Activated naive CD4-positive, alpha-beta T cell treated with anti-CD3 and anti-CD28 coated beads for 36 hours (primary cell): ENCODE results near the gene DIP2C. TPM values are rescaled to one million over a fixed set of nuclear protein-coding genes. Genes with fewer than 3 reads are reported as not detected.

Experiments used
- CTCF ChIA-PET: fragments of 350-600 bp; sonication (Branson Sonifier 250); formaldehyde crosslinking; loops from one replicate; lab custom pipeline; 2021; ENCODE audit warnings: antibody characterized with exemption; lab: Charles Lee
- DNase-seq: peaks from one replicate; pipeline ENCODE4 v3.0.0-alpha.2; 2020
- H3K27ac Mint-ChIP-seq: one replicate; pipeline ENCODE4 v1.8.0; 2021; ENCODE audit warnings: mild to moderate bottlenecking, mixed read lengths
- H3K27me3 Mint-ChIP-seq: one replicate; pipeline ENCODE4 v1.8.0; 2021; ENCODE audit warnings: low read depth, mixed read lengths
- H3K36me3 Mint-ChIP-seq: one replicate; pipeline ENCODE4 v1.8.0; 2021; ENCODE audit warnings: low read depth, mixed read lengths
- H3K4me1 Mint-ChIP-seq: one replicate; pipeline ENCODE4 v1.8.0; 2021; ENCODE audit warnings: low read depth, mixed read lengths
- H3K4me3 Mint-ChIP-seq: one replicate; pipeline ENCODE4 v1.8.0; 2021; ENCODE audit warnings: mild to moderate bottlenecking, moderate library complexity, mixed read lengths
- H3K9me3 Mint-ChIP-seq: one replicate; pipeline ENCODE4 v1.8.0; 2021; ENCODE audit warnings: mixed read lengths
- intact Hi-C: fragments of 100-400 bp; cut with micrococcal nuclease; formaldehyde crosslinking; loops from one replicate; pipeline ENCODE4 v1.15.1; 2023
- total RNA-seq, 2 experiments: library from RNA; stranded (reverse); gene quantifications; one replicate each; pipeline ENCODE4 v1.2.3, GENCODE V29; 2021

The DIP2C gene
- total RNA-seq, 2 experiments from 2014 or later: 0.67 to 0.91 TPM

- CTCF ChIA-PET: no interaction called here
- H3K27me3 Mint-ChIP-seq: no peaks in the 10 kb centered on the region
- intact Hi-C loops: no loop called here
- no peak for DNase-seq
- no peak overlapping the region for H3K4me3 Mint-ChIP-seq
- no peak overlapping the region for H3K27ac Mint-ChIP-seq
- peaks cover 7% of the 10 kb centered on the region for H3K36me3 Mint-ChIP-seq
- peaks cover 2% of the 10 kb centered on the region for H3K9me3 Mint-ChIP-seq
- H3K4me1 Mint-ChIP-seq: peaks cover 2% of the 10 kb centered on the region
Measured at GRCh38 chr10:381346-381745, 308.1 kb downstream of the DIP2C start.

DNA sequence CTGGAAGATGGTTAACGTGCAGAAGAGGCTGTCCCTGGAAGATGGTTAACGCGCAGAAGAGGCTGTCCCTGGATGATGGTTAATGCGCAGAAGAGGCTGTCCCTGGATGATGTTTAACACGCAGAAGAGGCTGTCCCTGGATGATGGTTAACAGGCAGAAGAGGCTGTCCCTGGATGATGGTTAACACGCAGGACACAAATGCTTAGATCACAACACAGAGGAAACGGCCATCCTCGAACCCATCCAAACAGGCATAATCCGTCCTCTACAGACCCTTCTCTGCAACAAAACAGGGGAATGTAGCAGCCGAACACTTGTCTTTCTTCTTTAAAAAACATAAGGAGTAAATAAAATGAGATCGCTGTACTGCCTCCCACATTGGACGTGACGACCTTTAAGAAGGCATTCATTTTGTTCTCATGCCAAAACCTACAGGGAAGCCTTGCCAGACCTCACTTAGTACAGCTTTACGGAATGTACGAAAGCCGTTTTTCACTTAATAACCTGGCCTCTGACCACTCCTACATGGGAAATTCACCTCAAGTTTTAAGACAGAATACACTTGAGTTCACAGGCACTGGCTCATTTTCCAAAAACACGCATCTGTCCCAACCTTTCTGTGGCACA is 309.0 kb downstream of the DIP2C start:
- H3K9me3 Mint-ChIP-seq: peaks cover 2% of the 10 kb centered on the region
- CTCF ChIA-PET: no interaction called here
- no peak overlapping the region for H3K27ac Mint-ChIP-seq
- H3K36me3 Mint-ChIP-seq: peaks cover 7% of the 10 kb centered on the region
- intact Hi-C loops: no loop called here
- no peak overlapping the region for H3K4me3 Mint-ChIP-seq
- no peaks in the 10 kb centered on the region for H3K27me3 Mint-ChIP-seq
- no peak for DNase-seq
- H3K4me1 Mint-ChIP-seq: peaks cover 2% of the 10 kb centered on the region

DNA sequence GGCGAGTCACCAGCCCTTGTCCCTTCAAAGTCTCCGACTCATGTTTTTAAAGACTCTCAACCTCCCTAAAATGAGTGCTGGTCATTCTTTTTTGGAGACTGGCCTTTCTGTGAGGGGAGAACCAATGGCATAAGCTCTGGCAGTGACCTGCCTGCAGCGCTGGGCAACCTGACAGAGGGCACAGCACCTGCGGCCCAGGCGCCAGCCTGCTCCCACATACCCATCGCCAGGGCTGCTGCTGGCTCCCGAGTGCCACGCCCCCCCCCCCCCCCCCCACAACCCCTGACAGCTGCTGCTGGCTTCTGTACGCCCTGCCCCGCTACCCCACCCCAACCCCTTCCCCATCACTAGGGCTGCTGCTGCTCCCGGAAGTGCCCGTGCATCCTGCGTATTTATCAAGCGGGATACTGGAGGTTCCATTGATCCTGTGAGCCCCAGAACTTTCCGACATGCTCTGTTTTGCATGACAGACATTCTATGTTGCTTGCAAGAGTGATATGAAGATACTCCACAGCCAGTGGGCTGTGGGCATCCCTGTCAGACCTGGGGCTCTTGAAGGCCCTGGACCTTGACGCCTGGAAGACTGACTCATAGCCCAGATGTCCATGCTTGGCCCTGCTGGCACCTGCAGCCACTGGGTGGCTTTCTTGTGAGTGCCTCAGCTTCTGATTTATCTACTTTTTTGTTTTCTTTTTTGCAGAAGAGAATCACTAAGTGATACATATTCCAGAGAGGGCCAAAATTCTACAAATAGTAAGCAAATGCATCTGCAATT is 310.4 kb downstream of the DIP2C start:
- Mint-ChIP-seq H3K27me3 (no peaks in the 10 kb centered on the region), H3K27ac (no peak overlapping the region), H3K9me3 (peaks cover 2% of the 10 kb centered on the region), H3K36me3 (peaks cover 7% of the 10 kb centered on the region), H3K4me1 (peaks cover 2% of the 10 kb centered on the region), H3K4me3 (no peak overlapping the region)
- CTCF ChIA-PET: no interaction called here
- intact Hi-C loops: no loop called here
- no peak for DNase-seq

DNA sequence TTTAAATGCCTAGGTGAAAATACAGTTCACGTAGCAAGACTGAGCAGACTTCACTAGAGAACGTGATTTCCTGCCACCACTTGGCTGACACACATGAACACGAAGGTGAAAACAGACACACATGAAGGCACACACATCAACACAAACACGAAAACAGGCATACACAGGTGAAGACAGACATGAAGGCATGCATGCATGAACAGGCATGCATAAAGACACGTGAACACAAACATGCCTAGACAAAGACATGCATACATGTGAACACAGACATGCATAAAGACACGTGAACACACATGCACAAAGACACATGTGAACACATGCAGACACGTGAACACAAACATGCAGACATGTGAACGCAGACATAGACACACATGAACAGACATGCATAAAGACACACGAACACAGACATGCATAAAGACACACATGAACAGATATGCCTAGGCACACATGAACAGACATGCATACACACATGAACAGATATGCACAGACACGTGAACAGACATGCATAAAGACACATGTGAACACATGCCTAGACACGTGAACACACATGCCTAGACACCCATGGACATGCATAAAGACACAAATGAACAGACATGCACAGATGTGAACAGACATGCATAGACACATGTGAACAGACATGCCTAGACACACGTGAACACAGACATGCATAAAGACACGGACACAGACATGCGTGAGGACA is 311.1 kb downstream of the DIP2C start:
- no peak for DNase-seq
- H3K27ac Mint-ChIP-seq: no peak overlapping the region
- H3K36me3 Mint-ChIP-seq: peaks cover 7% of the 10 kb centered on the region
- H3K4me1 Mint-ChIP-seq: peaks cover 2% of the 10 kb centered on the region
- H3K4me3 Mint-ChIP-seq: no peak overlapping the region
- no peaks in the 10 kb centered on the region for H3K27me3 Mint-ChIP-seq
- peaks cover 2% of the 10 kb centered on the region for H3K9me3 Mint-ChIP-seq
- CTCF ChIA-PET: no interaction called here
- intact Hi-C loops: no loop called here

DNA sequence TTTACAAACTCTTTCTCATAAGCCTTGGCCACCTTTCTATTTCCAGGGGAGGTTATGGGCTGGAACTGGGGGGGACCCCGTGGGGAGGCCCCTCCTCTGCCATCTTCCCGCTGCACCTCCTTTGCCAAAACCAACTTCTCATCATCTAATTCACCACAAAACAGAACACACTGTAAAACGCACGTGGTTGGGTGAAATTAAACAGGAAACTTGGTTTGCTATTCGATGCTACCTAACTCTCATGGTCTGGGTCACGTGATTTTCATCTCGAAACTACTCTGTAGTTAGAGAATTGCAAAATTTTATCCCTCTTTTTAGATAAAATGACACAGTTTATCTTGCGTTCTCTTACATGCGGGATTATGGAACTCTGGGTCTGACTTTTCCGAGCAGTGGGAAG is 312.2 kb downstream of the DIP2C start:
- no peak overlapping the region for H3K4me3 Mint-ChIP-seq
- CTCF ChIA-PET: no interaction called here
- no peaks in the 10 kb centered on the region for H3K27me3 Mint-ChIP-seq

GRCh38 chr10:375815-376505 is 313.5 kb downstream of the DIP2C start:
- no peaks in the 10 kb centered on the region for H3K27me3 Mint-ChIP-seq
- no peak overlapping the region for H3K4me3 Mint-ChIP-seq
- intact Hi-C loops: no loop called here
- H3K36me3 Mint-ChIP-seq: peaks cover 1% of the 10 kb centered on the region
- H3K27ac Mint-ChIP-seq: no peak overlapping the region
- H3K4me1 Mint-ChIP-seq: peaks cover 2% of the 10 kb centered on the region
- DNase-seq: no peak
- no peaks in the 10 kb centered on the region for H3K9me3 Mint-ChIP-seq
- CTCF ChIA-PET: no interaction called here

More for the DNA sequence above, 312.2 kb downstream of the DIP2C start:
- intact Hi-C loops: no loop called here
- no peak for DNase-seq
- peaks cover 2% of the 10 kb centered on the region for H3K9me3 Mint-ChIP-seq
- peaks cover 2% of the 10 kb centered on the region for H3K4me1 Mint-ChIP-seq
- no peak overlapping the region for H3K27ac Mint-ChIP-seq
- peaks cover 7% of the 10 kb centered on the region for H3K36me3 Mint-ChIP-seq

GRCh38 chr10:374354-374753 is 315.1 kb downstream of the DIP2C start:
- CTCF ChIA-PET: no interaction called here
- Mint-ChIP-seq H3K4me3 (no peak overlapping the region), H3K36me3 (peaks cover 1% of the 10 kb centered on the region), H3K9me3 (no peaks in the 10 kb centered on the region), H3K27me3 (no peaks in the 10 kb centered on the region), H3K4me1 (peaks cover 2% of the 10 kb centered on the region), H3K27ac (no peak overlapping the region)
- intact Hi-C loops: no loop called here
- DNase-seq: no peak

GRCh38 chr10:373526-374309 is 315.8 kb downstream of the DIP2C start:
- Mint-ChIP-seq H3K4me1 (peaks cover 2% of the 10 kb centered on the region), H3K36me3 (peaks cover 1% of the 10 kb centered on the region), H3K27ac (no peak overlapping the region), H3K27me3 (no peaks in the 10 kb centered on the region), H3K9me3 (no peaks in the 10 kb centered on the region), H3K4me3 (no peak overlapping the region)
- no peak for DNase-seq
- intact Hi-C loops: no loop called here
- CTCF ChIA-PET: interaction anchor here (0.9 kb wide), 1 partner anchor 12 kb away, joined by 3 read pairs; no protein-coding TSS in a partner anchor

- Mint-ChIP-seq H3K36me3 (peaks cover 1% of the 10 kb centered on the region), H3K27ac (no peak overlapping the region), H3K9me3 (no peaks in the 10 kb centered on the region), H3K27me3 (no peaks in the 10 kb centered on the region), H3K4me3 (no peak overlapping the region), H3K4me1 (peaks cover 2% of the 10 kb centered on the region)
- CTCF ChIA-PET: interaction anchor here (0.9 kb wide), 1 partner anchor 13 kb away, joined by 3 read pairs; no protein-coding TSS in a partner anchor
- intact Hi-C loops: no loop called here
- no peak for DNase-seq
Measured at GRCh38 chr10:373015-373414, 316.5 kb downstream of the DIP2C start.

- no peaks in the 10 kb centered on the region for H3K9me3 Mint-ChIP-seq
- intact Hi-C loops: no loop called here
- peaks cover 2% of the 10 kb centered on the region for H3K4me1 Mint-ChIP-seq
- no peak overlapping the region for H3K4me3 Mint-ChIP-seq
- DNase-seq: no peak
- CTCF ChIA-PET: no interaction called here
- no peaks in the 10 kb centered on the region for H3K27me3 Mint-ChIP-seq
- H3K36me3 Mint-ChIP-seq: peaks cover 1% of the 10 kb centered on the region
- H3K27ac Mint-ChIP-seq: no peak overlapping the region
Measured at GRCh38 chr10:372566-372965, 316.9 kb downstream of the DIP2C start.

GRCh38 chr10:371515-371914 is 318.0 kb downstream of the DIP2C start:
- no peak overlapping the region for H3K4me3 Mint-ChIP-seq
- peaks cover 1% of the 10 kb centered on the region for H3K36me3 Mint-ChIP-seq
- H3K27ac Mint-ChIP-seq: no peak overlapping the region
- intact Hi-C loops: no loop called here
- no peaks in the 10 kb centered on the region for H3K4me1 Mint-ChIP-seq
- no peak for DNase-seq
- no peaks in the 10 kb centered on the region for H3K9me3 Mint-ChIP-seq
- CTCF ChIA-PET: no interaction called here
- no peaks in the 10 kb centered on the region for H3K27me3 Mint-ChIP-seq

DNA sequence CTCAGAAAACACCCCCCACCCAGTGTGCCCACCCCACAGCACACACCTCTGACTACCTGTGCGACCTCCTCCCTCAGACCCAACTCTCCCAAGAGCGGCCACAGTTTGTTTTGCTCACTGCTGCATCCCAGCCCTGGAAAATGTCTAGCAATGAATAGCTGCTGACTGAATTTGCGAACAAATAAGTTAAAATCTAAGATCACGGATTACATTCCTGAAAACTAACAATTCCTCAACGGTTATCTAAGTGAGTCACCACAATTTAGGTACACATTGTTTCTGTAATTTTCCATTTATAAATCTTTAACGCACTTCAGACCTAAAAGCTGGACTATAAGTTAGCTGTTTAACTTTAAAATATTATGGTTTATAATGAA is 319.0 kb downstream of the DIP2C start:
- Mint-ChIP-seq H3K27me3 (no peaks in the 10 kb centered on the region), H3K36me3 (peaks cover 1% of the 10 kb centered on the region), H3K4me1 (no peaks in the 10 kb centered on the region), H3K9me3 (no peaks in the 10 kb centered on the region), H3K27ac (no peak overlapping the region), H3K4me3 (no peak overlapping the region)
- CTCF ChIA-PET: no interaction called here
- DNase-seq: no peak
- intact Hi-C loops: no loop called here
